Liver (tissue), 9 donors: ENCODE results near the gene ZNF189. TPM values are rescaled to one million over a fixed set of nuclear protein-coding genes. Genes with fewer than 3 reads are reported as not detected.
A peak's percentile ranks its signal among the peaks of the same experiment; 100 is the strongest.

ENCODE experiments used
- DNase-seq: peaks from one replicate; pipeline ENCODE4 v3.0.0-alpha.2; 2017; ENCODE audit warnings: low spot score
- H3K27ac ChIP-seq, 2 donors: one replicate each; pipeline ENCODE4 v1.7.0; 2013; ENCODE audit warnings: inconsistent platforms in 2 of 2, low read length in 2 of 2, control low read depth in 1 of 2, low read depth in 1 of 2, mild to moderate bottlenecking in 1 of 2
- H3K27me3 ChIP-seq, 4 donors: one replicate each; pipeline versions ENCODE4 v1.6.1 to v1.7.0; 2013; ENCODE audit warnings: low read length in 3 of 4, inconsistent platforms in 1 of 4, mild to moderate bottlenecking in 1 of 4, moderate library complexity in 1 of 4; ENCODE audit not compliant: control insufficient read depth in 4 of 4, insufficient read depth in 4 of 4
- H3K36me3 ChIP-seq, 4 donors: one replicate each; pipeline versions ENCODE4 v1.6.1 to v1.7.0; 2013; ENCODE audit warnings: low read length in 3 of 4, mild to moderate bottlenecking in 3 of 4, low read depth in 1 of 4, moderate library complexity in 1 of 4; ENCODE audit not compliant: control insufficient read depth in 4 of 4, insufficient read depth in 3 of 4
- H3K4me1 ChIP-seq, 4 donors: one replicate each; pipeline versions ENCODE4 v1.6.1 to v1.7.0; 2013; ENCODE audit warnings: low read length in 3 of 4, mild to moderate bottlenecking in 3 of 4, moderate library complexity in 1 of 4; ENCODE audit not compliant: control insufficient read depth in 4 of 4, insufficient read depth in 4 of 4
- H3K4me3 ChIP-seq, 3 donors: one replicate each; pipeline versions ENCODE4 v1.6.1 to v1.7.0; 2013; ENCODE audit warnings: low read length in 3 of 3, control low read depth in 1 of 3, low read depth in 1 of 3, mild to moderate bottlenecking in 1 of 3
- H3K9ac ChIP-seq, 2 donors: one replicate each; pipeline ENCODE4 v1.7.0; 2013; ENCODE audit warnings: low read length in 2 of 2, mild to moderate bottlenecking in 2 of 2, moderate library complexity in 2 of 2, control low read depth in 1 of 2, low read depth in 1 of 2
- H3K9me3 ChIP-seq, 4 donors: one replicate each; pipeline versions ENCODE4 v1.6.1 to v1.7.0; 2013; ENCODE audit warnings: low read length in 3 of 4; ENCODE audit not compliant: control insufficient read depth in 4 of 4
- EGR1 ChIP-seq, 2 donors: IDR thresholded peaks; 2 replicates each; pipeline ENCODE4 v1.6.1; 2016 to 2018; ENCODE audit warnings: antibody characterized with exemption in 2 of 2, low read depth in 2 of 2
- FOXA1 ChIP-seq: IDR thresholded peaks from 2 replicates; pipeline ENCODE4 v1.6.1; 2016; ENCODE audit warnings: antibody characterized with exemption
- FOXA2 ChIP-seq: IDR thresholded peaks from 2 replicates; pipeline ENCODE4 v1.6.1; 2016; ENCODE audit warnings: antibody characterized with exemption
- GABPA ChIP-seq, 2 donors: IDR thresholded peaks in 1 of 2; conservative IDR thresholded peaks in 1 of 2; 2 replicates each; pipeline ENCODE4 v1.6.1; 2016; ENCODE audit warnings: antibody characterized with exemption in 2 of 2, mild to moderate bottlenecking in 1 of 2, moderate library complexity in 1 of 2
- HNF4A ChIP-seq, 2 donors: conservative IDR thresholded peaks; 2 replicates each; pipeline ENCODE4 v1.6.1; 2016; ENCODE audit warnings: antibody characterized with exemption in 2 of 2, mild to moderate bottlenecking in 2 of 2
- HNF4G ChIP-seq: IDR thresholded peaks from 2 replicates; pipeline ENCODE4 v1.6.1; 2016; ENCODE audit warnings: antibody characterized with exemption
- JUND ChIP-seq, 2 donors: IDR thresholded peaks; 2 replicates each; pipeline ENCODE4 v1.6.1; 2016; ENCODE audit warnings: antibody characterized with exemption in 2 of 2
- NR2F2 ChIP-seq: IDR thresholded peaks from 2 replicates; pipeline ENCODE4 v1.6.1; 2016; ENCODE audit warnings: antibody characterized with exemption
- RAD21 ChIP-seq, 2 donors: IDR thresholded peaks; 2 replicates each; pipeline ENCODE4 v1.6.1; 2016; ENCODE audit warnings: antibody characterized with exemption in 2 of 2, mild to moderate bottlenecking in 2 of 2
- RXRA ChIP-seq, 2 donors: IDR thresholded peaks; 2 replicates each; pipeline ENCODE4 v1.6.1; 2017 to 2018; ENCODE audit warnings: antibody characterized with exemption in 2 of 2, mild to moderate bottlenecking in 1 of 2
- SP1 ChIP-seq: IDR thresholded peaks from 2 replicates; pipeline ENCODE4 v1.6.1; 2018; ENCODE audit warnings: antibody characterized with exemption, mild to moderate bottlenecking
- TAF1 ChIP-seq: conservative IDR thresholded peaks from 2 replicates; pipeline ENCODE4 v1.6.1; 2016; ENCODE audit warnings: antibody characterized with exemption, mild to moderate bottlenecking
- YY1 ChIP-seq: IDR thresholded peaks from 2 replicates; pipeline ENCODE4 v1.6.1; 2016; ENCODE audit warnings: antibody characterized with exemption, mild to moderate bottlenecking
- WGBS: extraction: QIAGEN DNeasy Blood & Tissue Kit; methylation state at CpG from one replicate; pipeline ENCODE4 v1.1.7; 2013; 5-methylcytosine and 5-hydroxymethylcytosine counted together
- polyA plus RNA-seq, 2 donors: library from polyadenylated mRNA; stranded (reverse) in 1 of 2; unstranded in 1 of 2; fragments of 200-250 nt in 1 of 2; fragments of >200 nt in 1 of 2; fragmentation: Nextera tagmentation in 1 of 2; extraction: Ambion mirVana in 1 of 2; gene quantifications; one replicate each; pipeline versions ENCODE4 v1.2.1 to v1.2.3, GENCODE V29; 2013 to 2015
- total RNA-seq, 2 donors: library from RNA; depleted of rRNA; stranded (reverse); fragments of >200 nt; gene quantifications; one replicate each; pipeline ENCODE4 v1.2.3, GENCODE V29; 2014
- TF ChIP-seq, protein P1 (sequence below): fragments of 150-350 bp; IDR thresholded peaks from 2 replicates; pipeline ENCODE4 v1.5.1; 2017; ENCODE audit warnings: improper control_type of control experiment, low read depth, low read length; ENCODE audit not compliant: missing input control
- TF ChIP-seq, protein P2 (sequence below): IDR thresholded peaks from 2 replicates; pipeline ENCODE4 v1.6.1; 2016; ENCODE audit warnings: antibody characterized with exemption
- TF ChIP-seq, protein P3 (sequence below): IDR thresholded peaks from 2 replicates; pipeline ENCODE4 v1.6.1; 2016; ENCODE audit warnings: antibody characterized with exemption, mild to moderate bottlenecking
- TF ChIP-seq, protein P4 (sequence below): IDR thresholded peaks from 2 replicates; pipeline ENCODE4 v1.6.1; 2016; ENCODE audit warnings: antibody characterized with exemption
- TF ChIP-seq, protein P5 (sequence below): IDR thresholded peaks from 2 replicates; pipeline ENCODE4 v1.6.1; 2016; ENCODE audit warnings: antibody characterized with exemption
- donor health status: healthy.
- donor health status: healthy.
- donor health status: healthy.
- donor health status: healthy.
- donor health status: healthy.

The ZNF189 gene
- total and polyA plus RNA-seq, 4 donors, result 4.4 to 16.1 (median 8.3) TPM

DNA sequence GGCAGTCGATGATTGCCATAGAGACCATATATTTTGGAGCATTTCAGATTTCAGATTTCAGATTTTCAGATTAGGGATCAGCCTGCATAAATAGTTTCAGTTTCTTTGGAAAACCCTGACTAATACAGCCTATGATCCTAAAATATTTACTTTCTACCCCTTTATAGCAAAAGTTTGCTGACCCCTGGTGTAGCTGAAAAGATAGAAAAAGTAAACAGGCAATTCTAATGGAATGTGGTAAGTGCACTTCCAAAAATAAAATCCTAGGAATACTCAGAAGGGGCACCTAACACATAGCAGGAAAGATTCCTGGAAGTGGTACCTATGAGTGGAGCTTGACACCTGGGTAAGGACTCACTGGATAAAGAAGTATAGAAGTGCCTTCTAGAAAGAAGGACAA lies 48.4 kb upstream of the ZNF189 start:
- H3K9me3 ChIP-seq, result no peaks in the 10 kb centered on the region
- peak overlapping the region in 1 of 2 donors; percentile 47 for H3K9ac ChIP-seq
- peaks cover 0 to 1% (median 0%) of the 10 kb centered on the region in 4 donors for H3K36me3 ChIP-seq
- TF ChIP-seq GABPA (IDR thresholded peaks at IDR 0.05 in 1 of 2, conservative IDR thresholded peaks at IDR 0.05 in 1 of 2) (no peak), JUND (IDR thresholded peaks at IDR 0.05) (peak in 1 of 2 donors; percentile 54), HNF4A (conservative IDR thresholded peaks at IDR 0.05) (peak; percentile 57 to 62), NR2F2 (no peak), EGR1 (IDR thresholded peaks at IDR 0.05; ENCODE audit: low read depth in 2 of 2) (no peak), SP1 (peak; percentile 57), FOXA2 (peak; percentile 74), RAD21 (IDR thresholded peaks at IDR 0.05) (peak; percentile 43 to 46), FOXA1 (peak; percentile 54), YY1 (no peak), HNF4G (no peak), RXRA (IDR thresholded peaks at IDR 0.05) (peak; percentile 57 to 71), TAF1 (no peak)
- TF ChIP-seq, protein P1, sequence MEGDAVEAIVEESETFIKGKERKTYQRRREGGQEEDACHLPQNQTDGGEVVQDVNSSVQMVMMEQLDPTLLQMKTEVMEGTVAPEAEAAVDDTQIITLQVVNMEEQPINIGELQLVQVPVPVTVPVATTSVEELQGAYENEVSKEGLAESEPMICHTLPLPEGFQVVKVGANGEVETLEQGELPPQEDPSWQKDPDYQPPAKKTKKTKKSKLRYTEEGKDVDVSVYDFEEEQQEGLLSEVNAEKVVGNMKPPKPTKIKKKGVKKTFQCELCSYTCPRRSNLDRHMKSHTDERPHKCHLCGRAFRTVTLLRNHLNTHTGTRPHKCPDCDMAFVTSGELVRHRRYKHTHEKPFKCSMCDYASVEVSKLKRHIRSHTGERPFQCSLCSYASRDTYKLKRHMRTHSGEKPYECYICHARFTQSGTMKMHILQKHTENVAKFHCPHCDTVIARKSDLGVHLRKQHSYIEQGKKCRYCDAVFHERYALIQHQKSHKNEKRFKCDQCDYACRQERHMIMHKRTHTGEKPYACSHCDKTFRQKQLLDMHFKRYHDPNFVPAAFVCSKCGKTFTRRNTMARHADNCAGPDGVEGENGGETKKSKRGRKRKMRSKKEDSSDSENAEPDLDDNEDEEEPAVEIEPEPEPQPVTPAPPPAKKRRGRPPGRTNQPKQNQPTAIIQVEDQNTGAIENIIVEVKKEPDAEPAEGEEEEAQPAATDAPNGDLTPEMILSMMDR, result no peak
- TF ChIP-seq, protein P2, sequence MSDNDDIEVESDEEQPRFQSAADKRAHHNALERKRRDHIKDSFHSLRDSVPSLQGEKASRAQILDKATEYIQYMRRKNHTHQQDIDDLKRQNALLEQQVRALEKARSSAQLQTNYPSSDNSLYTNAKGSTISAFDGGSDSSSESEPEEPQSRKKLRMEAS, result no peak
- TF ChIP-seq, protein P3, sequence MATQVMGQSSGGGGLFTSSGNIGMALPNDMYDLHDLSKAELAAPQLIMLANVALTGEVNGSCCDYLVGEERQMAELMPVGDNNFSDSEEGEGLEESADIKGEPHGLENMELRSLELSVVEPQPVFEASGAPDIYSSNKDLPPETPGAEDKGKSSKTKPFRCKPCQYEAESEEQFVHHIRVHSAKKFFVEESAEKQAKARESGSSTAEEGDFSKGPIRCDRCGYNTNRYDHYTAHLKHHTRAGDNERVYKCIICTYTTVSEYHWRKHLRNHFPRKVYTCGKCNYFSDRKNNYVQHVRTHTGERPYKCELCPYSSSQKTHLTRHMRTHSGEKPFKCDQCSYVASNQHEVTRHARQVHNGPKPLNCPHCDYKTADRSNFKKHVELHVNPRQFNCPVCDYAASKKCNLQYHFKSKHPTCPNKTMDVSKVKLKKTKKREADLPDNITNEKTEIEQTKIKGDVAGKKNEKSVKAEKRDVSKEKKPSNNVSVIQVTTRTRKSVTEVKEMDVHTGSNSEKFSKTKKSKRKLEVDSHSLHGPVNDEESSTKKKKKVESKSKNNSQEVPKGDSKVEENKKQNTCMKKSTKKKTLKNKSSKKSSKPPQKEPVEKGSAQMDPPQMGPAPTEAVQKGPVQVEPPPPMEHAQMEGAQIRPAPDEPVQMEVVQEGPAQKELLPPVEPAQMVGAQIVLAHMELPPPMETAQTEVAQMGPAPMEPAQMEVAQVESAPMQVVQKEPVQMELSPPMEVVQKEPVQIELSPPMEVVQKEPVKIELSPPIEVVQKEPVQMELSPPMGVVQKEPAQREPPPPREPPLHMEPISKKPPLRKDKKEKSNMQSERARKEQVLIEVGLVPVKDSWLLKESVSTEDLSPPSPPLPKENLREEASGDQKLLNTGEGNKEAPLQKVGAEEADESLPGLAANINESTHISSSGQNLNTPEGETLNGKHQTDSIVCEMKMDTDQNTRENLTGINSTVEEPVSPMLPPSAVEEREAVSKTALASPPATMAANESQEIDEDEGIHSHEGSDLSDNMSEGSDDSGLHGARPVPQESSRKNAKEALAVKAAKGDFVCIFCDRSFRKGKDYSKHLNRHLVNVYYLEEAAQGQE, result peak; percentile 43
- TF ChIP-seq, protein P4, sequence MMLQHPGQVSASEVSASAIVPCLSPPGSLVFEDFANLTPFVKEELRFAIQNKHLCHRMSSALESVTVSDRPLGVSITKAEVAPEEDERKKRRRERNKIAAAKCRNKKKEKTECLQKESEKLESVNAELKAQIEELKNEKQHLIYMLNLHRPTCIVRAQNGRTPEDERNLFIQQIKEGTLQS, result no peak
- TF ChIP-seq, protein P5, sequence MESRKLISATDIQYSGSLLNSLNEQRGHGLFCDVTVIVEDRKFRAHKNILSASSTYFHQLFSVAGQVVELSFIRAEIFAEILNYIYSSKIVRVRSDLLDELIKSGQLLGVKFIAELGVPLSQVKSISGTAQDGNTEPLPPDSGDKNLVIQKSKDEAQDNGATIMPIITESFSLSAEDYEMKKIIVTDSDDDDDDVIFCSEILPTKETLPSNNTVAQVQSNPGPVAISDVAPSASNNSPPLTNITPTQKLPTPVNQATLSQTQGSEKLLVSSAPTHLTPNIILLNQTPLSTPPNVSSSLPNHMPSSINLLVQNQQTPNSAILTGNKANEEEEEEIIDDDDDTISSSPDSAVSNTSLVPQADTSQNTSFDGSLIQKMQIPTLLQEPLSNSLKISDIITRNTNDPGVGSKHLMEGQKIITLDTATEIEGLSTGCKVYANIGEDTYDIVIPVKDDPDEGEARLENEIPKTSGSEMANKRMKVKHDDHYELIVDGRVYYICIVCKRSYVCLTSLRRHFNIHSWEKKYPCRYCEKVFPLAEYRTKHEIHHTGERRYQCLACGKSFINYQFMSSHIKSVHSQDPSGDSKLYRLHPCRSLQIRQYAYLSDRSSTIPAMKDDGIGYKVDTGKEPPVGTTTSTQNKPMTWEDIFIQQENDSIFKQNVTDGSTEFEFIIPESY, result peak; percentile 15
- no peak overlapping the region for H3K4me3 ChIP-seq
- WGBS, result 51% methylated on average over 1 of the region's 1 CpG
- H3K27me3 ChIP-seq, result no peaks in the 10 kb centered on the region
- DNase-seq, result no peak
- H3K4me1 ChIP-seq, result peaks cover 11 to 55% (median 22%) of the 10 kb centered on the region in 4 donors
- peak overlapping the region; percentile 51 to 73 for H3K27ac ChIP-seq
